ENCODE measurements around the gene AKT3. TPM values are rescaled to one million over a fixed set of nuclear protein-coding genes. Genes with fewer than 3 reads are reported as not detected.

AKT3 gene
- total and polyA plus RNA-seq, 2 experiments from 2014 or later: 4.5 to 18.5 TPM

DNA sequence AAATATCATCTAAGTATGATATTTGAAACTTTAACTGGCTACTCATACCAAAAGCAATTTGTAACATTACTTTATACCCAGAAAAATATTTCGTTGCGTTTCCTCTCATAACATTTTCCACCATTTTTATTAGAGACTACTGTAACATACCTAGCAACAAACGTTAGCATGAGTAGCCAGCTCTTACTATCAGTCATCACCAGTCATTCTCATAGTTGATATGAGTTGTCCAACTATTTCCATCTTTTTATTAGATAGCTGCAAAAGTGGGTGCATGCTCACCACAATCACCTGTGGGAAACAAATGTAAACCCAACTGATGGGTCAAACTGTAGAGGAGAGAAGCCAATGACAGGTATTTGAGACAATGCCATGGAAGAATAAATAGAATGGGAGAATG is 114.6 kb downstream of the AKT3 start:
- H3K79me2 ChIP-seq (replicated peaks; ENCODE audit: insufficient read depth): no peaks in the 10 kb centered on the region
- no peaks in the 10 kb centered on the region for H3F3A ChIP-seq (replicated peaks; ENCODE audit: low read depth)
- no peak for DNase-seq (ENCODE audit: low spot score)
- H3K27me3 Mint-ChIP-seq (ENCODE audit: insufficient read depth, low read depth, poor library complexity): peaks cover 4% of the 10 kb centered on the region
- H3K4me3 ChIP-seq: no peak overlapping the region
- no peak overlapping the region for H2AFZ ChIP-seq
- TF ChIP-seq, protein P1, sequence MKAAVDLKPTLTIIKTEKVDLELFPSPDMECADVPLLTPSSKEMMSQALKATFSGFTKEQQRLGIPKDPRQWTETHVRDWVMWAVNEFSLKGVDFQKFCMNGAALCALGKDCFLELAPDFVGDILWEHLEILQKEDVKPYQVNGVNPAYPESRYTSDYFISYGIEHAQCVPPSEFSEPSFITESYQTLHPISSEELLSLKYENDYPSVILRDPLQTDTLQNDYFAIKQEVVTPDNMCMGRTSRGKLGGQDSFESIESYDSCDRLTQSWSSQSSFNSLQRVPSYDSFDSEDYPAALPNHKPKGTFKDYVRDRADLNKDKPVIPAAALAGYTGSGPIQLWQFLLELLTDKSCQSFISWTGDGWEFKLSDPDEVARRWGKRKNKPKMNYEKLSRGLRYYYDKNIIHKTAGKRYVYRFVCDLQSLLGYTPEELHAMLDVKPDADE (IDR thresholded peaks at IDR 0.05): no peak
- TF ChIP-seq, protein P2, sequence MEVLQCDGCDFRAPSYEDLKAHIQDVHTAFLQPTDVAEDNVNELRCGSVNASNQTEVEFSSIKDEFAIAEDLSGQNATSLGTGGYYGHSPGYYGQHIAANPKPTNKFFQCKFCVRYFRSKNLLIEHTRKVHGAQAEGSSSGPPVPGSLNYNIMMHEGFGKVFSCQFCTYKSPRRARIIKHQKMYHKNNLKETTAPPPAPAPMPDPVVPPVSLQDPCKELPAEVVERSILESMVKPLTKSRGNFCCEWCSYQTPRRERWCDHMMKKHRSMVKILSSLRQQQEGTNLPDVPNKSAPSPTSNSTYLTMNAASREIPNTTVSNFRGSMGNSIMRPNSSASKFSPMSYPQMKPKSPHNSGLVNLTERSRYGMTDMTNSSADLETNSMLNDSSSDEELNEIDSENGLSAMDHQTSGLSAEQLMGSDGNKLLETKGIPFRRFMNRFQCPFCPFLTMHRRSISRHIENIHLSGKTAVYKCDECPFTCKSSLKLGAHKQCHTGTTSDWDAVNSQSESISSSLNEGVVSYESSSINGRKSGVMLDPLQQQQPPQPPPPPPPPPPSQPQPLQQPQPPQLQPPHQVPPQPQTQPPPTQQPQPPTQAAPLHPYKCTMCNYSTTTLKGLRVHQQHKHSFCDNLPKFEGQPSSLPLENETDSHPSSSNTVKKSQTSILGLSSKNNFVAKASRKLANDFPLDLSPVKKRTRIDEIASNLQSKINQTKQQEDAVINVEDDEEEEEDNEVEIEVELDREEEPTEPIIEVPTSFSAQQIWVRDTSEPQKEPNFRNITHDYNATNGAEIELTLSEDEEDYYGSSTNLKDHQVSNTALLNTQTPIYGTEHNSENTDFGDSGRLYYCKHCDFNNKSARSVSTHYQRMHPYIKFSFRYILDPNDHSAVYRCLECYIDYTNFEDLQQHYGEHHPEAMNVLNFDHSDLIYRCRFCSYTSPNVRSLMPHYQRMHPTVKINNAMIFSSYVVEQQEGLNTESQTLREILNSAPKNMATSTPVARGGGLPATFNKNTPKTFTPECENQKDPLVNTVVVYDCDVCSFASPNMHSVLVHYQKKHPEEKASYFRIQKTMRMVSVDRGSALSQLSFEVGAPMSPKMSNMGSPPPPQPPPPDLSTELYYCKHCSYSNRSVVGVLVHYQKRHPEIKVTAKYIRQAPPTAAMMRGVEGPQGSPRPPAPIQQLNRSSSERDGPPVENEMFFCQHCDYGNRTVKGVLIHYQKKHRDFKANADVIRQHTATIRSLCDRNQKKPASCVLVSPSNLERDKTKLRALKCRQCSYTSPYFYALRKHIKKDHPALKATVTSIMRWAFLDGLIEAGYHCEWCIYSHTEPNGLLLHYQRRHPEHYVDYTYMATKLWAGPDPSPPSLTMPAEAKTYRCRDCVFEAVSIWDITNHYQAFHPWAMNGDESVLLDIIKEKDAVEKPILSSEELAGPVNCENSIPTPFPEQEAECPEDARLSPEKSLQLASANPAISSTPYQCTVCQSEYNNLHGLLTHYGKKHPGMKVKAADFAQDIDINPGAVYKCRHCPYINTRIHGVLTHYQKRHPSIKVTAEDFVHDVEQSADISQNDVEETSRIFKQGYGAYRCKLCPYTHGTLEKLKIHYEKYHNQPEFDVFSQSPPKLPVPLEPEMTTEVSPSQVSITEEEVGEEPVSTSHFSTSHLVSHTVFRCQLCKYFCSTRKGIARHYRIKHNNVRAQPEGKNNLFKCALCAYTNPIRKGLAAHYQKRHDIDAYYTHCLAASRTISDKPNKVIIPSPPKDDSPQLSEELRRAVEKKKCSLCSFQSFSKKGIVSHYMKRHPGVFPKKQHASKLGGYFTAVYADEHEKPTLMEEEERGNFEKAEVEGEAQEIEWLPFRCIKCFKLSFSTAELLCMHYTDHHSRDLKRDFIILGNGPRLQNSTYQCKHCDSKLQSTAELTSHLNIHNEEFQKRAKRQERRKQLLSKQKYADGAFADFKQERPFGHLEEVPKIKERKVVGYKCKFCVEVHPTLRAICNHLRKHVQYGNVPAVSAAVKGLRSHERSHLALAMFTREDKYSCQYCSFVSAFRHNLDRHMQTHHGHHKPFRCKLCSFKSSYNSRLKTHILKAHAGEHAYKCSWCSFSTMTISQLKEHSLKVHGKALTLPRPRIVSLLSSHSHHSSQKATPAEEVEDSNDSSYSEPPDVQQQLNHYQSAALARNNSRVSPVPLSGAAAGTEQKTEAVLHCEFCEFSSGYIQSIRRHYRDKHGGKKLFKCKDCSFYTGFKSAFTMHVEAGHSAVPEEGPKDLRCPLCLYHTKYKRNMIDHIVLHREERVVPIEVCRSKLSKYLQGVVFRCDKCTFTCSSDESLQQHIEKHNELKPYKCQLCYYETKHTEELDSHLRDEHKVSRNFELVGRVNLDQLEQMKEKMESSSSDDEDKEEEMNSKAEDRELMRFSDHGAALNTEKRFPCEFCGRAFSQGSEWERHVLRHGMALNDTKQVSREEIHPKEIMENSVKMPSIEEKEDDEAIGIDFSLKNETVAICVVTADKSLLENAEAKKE (CRISPR knock-in tag; IDR thresholded peaks at IDR 0.05): no peak
- TF ChIP-seq EZH2phosphoT487 (IDR thresholded peaks at IDR 0.05; ENCODE audit: unreplicated experiment): no peak
- no peak for TF ChIP-seq EZH2 (IDR thresholded peaks at IDR 0.05; ENCODE audit: low read depth, unreplicated experiment)
- TF ChIP-seq CREB1 (CRISPR knock-in tag; IDR thresholded peaks at IDR 0.05; ENCODE audit: low read depth): no peak
- no peak for TF ChIP-seq ZNF331 (CRISPR knock-in tag; IDR thresholded peaks at IDR 0.05; ENCODE audit: low read depth)
- TF ChIP-seq, protein P3, sequence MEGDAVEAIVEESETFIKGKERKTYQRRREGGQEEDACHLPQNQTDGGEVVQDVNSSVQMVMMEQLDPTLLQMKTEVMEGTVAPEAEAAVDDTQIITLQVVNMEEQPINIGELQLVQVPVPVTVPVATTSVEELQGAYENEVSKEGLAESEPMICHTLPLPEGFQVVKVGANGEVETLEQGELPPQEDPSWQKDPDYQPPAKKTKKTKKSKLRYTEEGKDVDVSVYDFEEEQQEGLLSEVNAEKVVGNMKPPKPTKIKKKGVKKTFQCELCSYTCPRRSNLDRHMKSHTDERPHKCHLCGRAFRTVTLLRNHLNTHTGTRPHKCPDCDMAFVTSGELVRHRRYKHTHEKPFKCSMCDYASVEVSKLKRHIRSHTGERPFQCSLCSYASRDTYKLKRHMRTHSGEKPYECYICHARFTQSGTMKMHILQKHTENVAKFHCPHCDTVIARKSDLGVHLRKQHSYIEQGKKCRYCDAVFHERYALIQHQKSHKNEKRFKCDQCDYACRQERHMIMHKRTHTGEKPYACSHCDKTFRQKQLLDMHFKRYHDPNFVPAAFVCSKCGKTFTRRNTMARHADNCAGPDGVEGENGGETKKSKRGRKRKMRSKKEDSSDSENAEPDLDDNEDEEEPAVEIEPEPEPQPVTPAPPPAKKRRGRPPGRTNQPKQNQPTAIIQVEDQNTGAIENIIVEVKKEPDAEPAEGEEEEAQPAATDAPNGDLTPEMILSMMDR (conservative IDR thresholded peaks at IDR 0.05; ENCODE audit: low read depth in 2 of 2): no peak
- H3K36me3 Mint-ChIP-seq (ENCODE audit: low read depth): peaks cover 6% of the 10 kb centered on the region; the same call in 2 of the 3 replicates
- H3K36me3 ChIP-seq (ENCODE audit: insufficient read depth): no peaks in the 10 kb centered on the region
- no peaks in the 10 kb centered on the region for H3K9me3 Mint-ChIP-seq
- no peak overlapping the region for H3K4me3 Mint-ChIP-seq
- peaks cover 58% of the 10 kb centered on the region for H3K4me1 Mint-ChIP-seq
- no peak overlapping the region for H3K4me2 ChIP-seq
- H3K9me2 ChIP-seq (ENCODE audit: insufficient read depth): no peaks in the 10 kb centered on the region
- no peak overlapping the region for H3K27ac ChIP-seq (ENCODE audit: low read depth)
- peaks cover 50% of the 10 kb centered on the region for H3K4me1 ChIP-seq (ENCODE audit: insufficient read depth)
- ATAC-seq: no peak
- H4K20me1 ChIP-seq (replicated peaks; ENCODE audit: insufficient read depth): no peaks in the 10 kb centered on the region
- H3K27me3 ChIP-seq (ENCODE audit: insufficient read depth): no peaks in the 10 kb centered on the region
- no peak overlapping the region for H3K27ac Mint-ChIP-seq

All from GM23338 (cell line).